CD4-positive, CD25-positive, alpha-beta regulatory T cell (primary cell): Measurements from ENCODE around the gene AMOTL2. TPM values are rescaled to one million over a fixed set of nuclear protein-coding genes. Genes with fewer than 3 reads are reported as not detected.

Experiments used
- ATAC-seq, 2 donors: fragments of 150-1000 bp; cut with Tn5 transposase; one replicate each; pipeline ENCODE4 v1.10.0; 2021; ENCODE audit warnings: low read depth in 2 of 2, moderate number of reproducible peaks in 2 of 2, moderate library complexity in 1 of 2
- DNase-seq, 3 donors: peaks; one replicate each; pipeline versions ENCODE4 v3.0.0 to v3.0.0-alpha.2; 2012 to 2022; ENCODE audit warnings: mixed read lengths in 1 of 3
- H3K27ac ChIP-seq: one replicate; pipeline ENCODE4 v1.7.0; 2013; ENCODE audit warnings: mild to moderate bottlenecking, low read length; ENCODE audit not compliant: insufficient read depth, poor library complexity, severe bottlenecking
- H3K27me3 ChIP-seq: one replicate; pipeline ENCODE4 v1.7.0; 2013; ENCODE audit warnings: low read length; ENCODE audit not compliant: control insufficient read depth, insufficient read depth
- H3K36me3 ChIP-seq: one replicate; pipeline ENCODE4 v1.7.0; 2013; ENCODE audit warnings: mild to moderate bottlenecking, low read length, moderate library complexity; ENCODE audit not compliant: control insufficient read depth, insufficient read depth
- H3K4me1 ChIP-seq: 2 replicates; pipeline ENCODE4 v1.7.0; 2013; ENCODE audit warnings: mild to moderate bottlenecking, low read length; ENCODE audit not compliant: insufficient read depth, control insufficient read depth, poor library complexity, severe bottlenecking
- H3K4me3 ChIP-seq: one replicate; pipeline ENCODE4 v1.7.0; 2013; ENCODE audit warnings: low read depth, mild to moderate bottlenecking, low read length, moderate library complexity
- H3K9me3 ChIP-seq, 2 experiments: 1 replicate in 1 of 2; 2 replicates in 1 of 2; pipeline ENCODE4 v1.7.0; 2013; ENCODE audit warnings: low read length in 2 of 2, mild to moderate bottlenecking in 1 of 2, moderate library complexity in 1 of 2; ENCODE audit not compliant: control insufficient read depth in 2 of 2
- H3K27ac Mint-ChIP-seq, 3 donors: one replicate each; pipeline ENCODE4 v1.8.0; 2020 to 2022; ENCODE audit warnings: mild to moderate bottlenecking in 3 of 3, mixed read lengths in 3 of 3, moderate library complexity in 2 of 3
- H3K27me3 Mint-ChIP-seq: one replicate; pipeline ENCODE4 v1.8.0; 2022; ENCODE audit warnings: mild to moderate bottlenecking, mixed read lengths
- H3K36me3 Mint-ChIP-seq: one replicate; pipeline ENCODE4 v1.8.0; 2020; ENCODE audit warnings: mixed read lengths
- H3K4me1 Mint-ChIP-seq, 4 donors: one replicate each; pipeline ENCODE4 v1.8.0; 2020 to 2022; ENCODE audit warnings: mixed read lengths in 4 of 4, mild to moderate bottlenecking in 1 of 4
- H3K4me3 Mint-ChIP-seq, 4 donors: one replicate each; pipeline ENCODE4 v1.8.0; 2020 to 2022; ENCODE audit warnings: mild to moderate bottlenecking in 4 of 4, mixed read lengths in 4 of 4, moderate library complexity in 3 of 4
- H3K9me3 Mint-ChIP-seq, 7 donors: one replicate each; pipeline ENCODE4 v1.8.0; 2020 to 2022; ENCODE audit warnings: mixed read lengths in 7 of 7, mild to moderate bottlenecking in 3 of 7, moderate library complexity in 2 of 7
- polyA plus RNA-seq, 4 donors: library from polyadenylated mRNA; unstranded; fragments of 300-500 nt; fragmentation: Illumina TruSeq; gene quantifications; one replicate each; pipeline ENCODE4 v1.2.3, GENCODE V29; 2021
- total RNA-seq: library from RNA; stranded (reverse); gene quantifications from one replicate; pipeline ENCODE4 v1.2.3, GENCODE V29; 2022

The AMOTL2 gene
- total and polyA plus RNA-seq, 5 donors from 2014 or later: not detected

GRCh38 chr3:134378384-134378783 is 4.1 kb upstream of the AMOTL2 start:
- H3K36me3 Mint-ChIP-seq: no peaks in the 10 kb centered on the region
- H3K4me1 Mint-ChIP-seq: peaks cover 0 to 11% (median 8%) of the 10 kb centered on the region in 4 donors
- H3K4me3 Mint-ChIP-seq: no peak overlapping the region
- peaks cover 6% of the 10 kb centered on the region for H3K27me3 ChIP-seq
- no peak overlapping the region for H3K27ac Mint-ChIP-seq
- DNase-seq (peak in 1 of 3 donors; percentile 26), ATAC-seq (no peak)
- no peak overlapping the region for H3K27ac ChIP-seq
- peaks cover 59% of the 10 kb centered on the region for H3K27me3 Mint-ChIP-seq
- H3K36me3 ChIP-seq: no peaks in the 10 kb centered on the region
- no peaks in the 10 kb centered on the region for H3K9me3 ChIP-seq
- no peak overlapping the region for H3K4me3 ChIP-seq
- H3K4me1 ChIP-seq: peaks cover 11% of the 10 kb centered on the region
- no peaks in the 10 kb centered on the region for H3K9me3 Mint-ChIP-seq

GRCh38 chr3:134377896-134378295 is 3.6 kb upstream of the AMOTL2 start:
- no peak for DNase-seq
- H3K27me3 Mint-ChIP-seq: peaks cover 64% of the 10 kb centered on the region
- H3K4me1 Mint-ChIP-seq: peaks cover 0 to 11% (median 8%) of the 10 kb centered on the region in 4 donors
- ATAC-seq: no peak
- H3K27me3 ChIP-seq: peaks cover 6% of the 10 kb centered on the region
- H3K27ac ChIP-seq: no peak overlapping the region
- H3K4me1 ChIP-seq: peaks cover 11% of the 10 kb centered on the region
- no peaks in the 10 kb centered on the region for H3K9me3 ChIP-seq
- no peak overlapping the region for H3K4me3 Mint-ChIP-seq
- no peaks in the 10 kb centered on the region for H3K9me3 Mint-ChIP-seq
- H3K36me3 Mint-ChIP-seq: no peaks in the 10 kb centered on the region
- no peak overlapping the region for H3K4me3 ChIP-seq
- no peak overlapping the region for H3K27ac Mint-ChIP-seq
- no peaks in the 10 kb centered on the region for H3K36me3 ChIP-seq

GRCh38 chr3:134376786-134377426 is 2.7 kb upstream of the AMOTL2 start:
- Mint-ChIP-seq H3K4me3 (no peak overlapping the region), H3K9me3 (no peaks in the 10 kb centered on the region), H3K36me3 (no peaks in the 10 kb centered on the region), H3K4me1 (peaks cover 0 to 11% (median 8%) of the 10 kb centered on the region in 4 donors), H3K27me3 (peaks cover 66% of the 10 kb centered on the region), H3K27ac (no peak overlapping the region)
- Histone ChIP-seq H3K9me3 (no peaks in the 10 kb centered on the region), H3K27me3 (peaks cover 6% of the 10 kb centered on the region), H3K4me1 (peaks cover 11% of the 10 kb centered on the region), H3K27ac (no peak overlapping the region), H3K36me3 (no peaks in the 10 kb centered on the region), H3K4me3 (no peak overlapping the region)
- ATAC-seq: no peak
- DNase-seq: no peak

- Mint-ChIP-seq H3K9me3 (no peaks in the 10 kb centered on the region), H3K27me3 (peaks cover 63% of the 10 kb centered on the region), H3K36me3 (no peaks in the 10 kb centered on the region), H3K4me3 (no peak overlapping the region), H3K4me1 (peaks cover 0 to 11% (median 8%) of the 10 kb centered on the region in 4 donors), H3K27ac (no peak overlapping the region)
- no peak for ATAC-seq
- Histone ChIP-seq H3K4me3 (no peak overlapping the region), H3K27me3 (peaks cover 6% of the 10 kb centered on the region), H3K4me1 (peaks cover 11% of the 10 kb centered on the region), H3K27ac (no peak overlapping the region), H3K9me3 (no peaks in the 10 kb centered on the region), H3K36me3 (no peaks in the 10 kb centered on the region)
- DNase-seq: no peak
Measured at GRCh38 chr3:134376385-134376765, 2.1 kb upstream of the AMOTL2 start.

- peaks cover 0 to 11% (median 8%) of the 10 kb centered on the region in 4 donors for H3K4me1 Mint-ChIP-seq
- ATAC-seq: no peak
Measured at GRCh38 chr3:134375582-134376384, 1.5 kb upstream of the AMOTL2 start.

GRCh38 chr3:134374791-134375581 is 739 bp upstream of the AMOTL2 start:
- no peaks in the 10 kb centered on the region for H3K36me3 ChIP-seq
- ATAC-seq (no peak), DNase-seq (no peak)
- H3K27ac Mint-ChIP-seq: no peak overlapping the region
- peaks cover 0 to 11% (median 8%) of the 10 kb centered on the region in 4 donors for H3K4me1 Mint-ChIP-seq
- peaks cover 57% of the 10 kb centered on the region for H3K27me3 Mint-ChIP-seq
- peak overlapping the region; percentile 38 to 84 (median 66) for H3K4me3 Mint-ChIP-seq
- H3K9me3 ChIP-seq: no peaks in the 10 kb centered on the region
- H3K9me3 Mint-ChIP-seq: no peaks in the 10 kb centered on the region
- no peak overlapping the region for H3K27ac ChIP-seq
- H3K36me3 Mint-ChIP-seq: no peaks in the 10 kb centered on the region
- H3K27me3 ChIP-seq: peaks cover 6% of the 10 kb centered on the region
- H3K4me1 ChIP-seq: peaks cover 11% of the 10 kb centered on the region
- no peak overlapping the region for H3K4me3 ChIP-seq

More at GRCh38 chr3:134375582-134376384, 1.5 kb upstream of the AMOTL2 start:
- Histone ChIP-seq H3K27ac (no peak overlapping the region), H3K4me1 (peaks cover 11% of the 10 kb centered on the region), H3K27me3 (peaks cover 6% of the 10 kb centered on the region), H3K4me3 (no peak overlapping the region), H3K9me3 (no peaks in the 10 kb centered on the region), H3K36me3 (no peaks in the 10 kb centered on the region)
- Mint-ChIP-seq H3K4me3 (peak overlapping the region in 1 of 4 donors; percentile 76), H3K27me3 (peaks cover 58% of the 10 kb centered on the region), H3K27ac (no peak overlapping the region), H3K9me3 (no peaks in the 10 kb centered on the region), H3K36me3 (no peaks in the 10 kb centered on the region)
- no peak for DNase-seq

GRCh38 chr3:134373271-134374104 is 759 bp downstream of the AMOTL2 start:
- H3K27me3 Mint-ChIP-seq: peaks cover 47% of the 10 kb centered on the region
- ATAC-seq: no peak
- H3K9me3 Mint-ChIP-seq: peaks cover 0 to 3% (median 0%) of the 10 kb centered on the region in 7 donors
- Histone ChIP-seq H3K4me3 (no peak overlapping the region), H3K4me1 (peaks cover 11% of the 10 kb centered on the region), H3K27me3 (peaks cover 4% of the 10 kb centered on the region), H3K27ac (no peak overlapping the region), H3K9me3 (no peaks in the 10 kb centered on the region), H3K36me3 (no peaks in the 10 kb centered on the region)
- no peaks in the 10 kb centered on the region for H3K36me3 Mint-ChIP-seq
- no peak overlapping the region for H3K4me3 Mint-ChIP-seq
- no peak overlapping the region for H3K27ac Mint-ChIP-seq
- H3K4me1 Mint-ChIP-seq: peaks cover 0 to 11% (median 8%) of the 10 kb centered on the region in 4 donors
- no peak for DNase-seq
